ENCODE data around the gene LLGL1.

The LLGL1 gene

DNA sequence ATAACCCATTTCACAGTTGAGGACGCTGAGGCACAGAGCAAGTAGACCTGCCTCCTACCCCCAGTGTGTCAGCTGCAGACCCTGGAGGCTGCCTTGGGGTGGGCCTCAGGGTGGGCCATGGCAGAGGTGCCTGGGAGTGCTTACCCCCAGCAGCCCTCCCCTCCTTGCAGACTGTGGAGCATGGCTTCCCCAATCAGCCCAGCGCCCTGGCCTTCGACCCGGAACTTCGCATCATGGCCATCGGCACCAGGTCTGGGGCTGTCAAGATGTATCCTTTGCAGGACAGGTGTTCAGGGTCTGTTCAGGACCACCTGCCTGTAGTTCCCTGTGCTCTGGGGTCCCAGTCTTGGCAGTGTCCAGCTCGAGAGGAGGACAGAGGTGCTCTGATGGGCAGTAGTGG is 4.3 kb downstream of the LLGL1 start:
- no peak for DNase-seq (ENCODE audit: low spot score)

GRCh38 chr17:18230288-18231141 is 5.1 kb downstream of the LLGL1 start:
- DNase-seq (ENCODE audit: low spot score) = no peak

DNA sequence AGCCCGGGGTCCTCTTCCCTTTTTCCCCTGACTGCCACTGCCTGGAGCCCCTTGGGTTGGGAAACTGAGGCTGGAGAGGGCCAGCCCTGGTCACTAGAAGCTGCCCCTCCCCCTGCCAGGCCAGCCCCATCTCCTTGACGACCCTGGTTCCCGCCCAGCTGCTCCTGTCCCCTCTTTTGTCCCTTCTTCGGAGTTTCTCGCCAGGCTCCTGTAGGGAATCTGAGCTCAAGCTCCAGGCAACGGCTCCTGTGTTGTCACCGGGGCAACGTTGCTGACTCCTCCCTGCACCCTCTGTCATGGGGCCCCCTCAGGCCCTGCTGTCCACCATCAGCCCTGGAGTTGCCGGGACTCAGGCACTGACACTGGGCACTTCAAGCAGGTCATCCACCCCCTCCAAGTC is 5.7 kb downstream of the LLGL1 start:
- no peak for DNase-seq (ENCODE audit: low spot score)

DNA sequence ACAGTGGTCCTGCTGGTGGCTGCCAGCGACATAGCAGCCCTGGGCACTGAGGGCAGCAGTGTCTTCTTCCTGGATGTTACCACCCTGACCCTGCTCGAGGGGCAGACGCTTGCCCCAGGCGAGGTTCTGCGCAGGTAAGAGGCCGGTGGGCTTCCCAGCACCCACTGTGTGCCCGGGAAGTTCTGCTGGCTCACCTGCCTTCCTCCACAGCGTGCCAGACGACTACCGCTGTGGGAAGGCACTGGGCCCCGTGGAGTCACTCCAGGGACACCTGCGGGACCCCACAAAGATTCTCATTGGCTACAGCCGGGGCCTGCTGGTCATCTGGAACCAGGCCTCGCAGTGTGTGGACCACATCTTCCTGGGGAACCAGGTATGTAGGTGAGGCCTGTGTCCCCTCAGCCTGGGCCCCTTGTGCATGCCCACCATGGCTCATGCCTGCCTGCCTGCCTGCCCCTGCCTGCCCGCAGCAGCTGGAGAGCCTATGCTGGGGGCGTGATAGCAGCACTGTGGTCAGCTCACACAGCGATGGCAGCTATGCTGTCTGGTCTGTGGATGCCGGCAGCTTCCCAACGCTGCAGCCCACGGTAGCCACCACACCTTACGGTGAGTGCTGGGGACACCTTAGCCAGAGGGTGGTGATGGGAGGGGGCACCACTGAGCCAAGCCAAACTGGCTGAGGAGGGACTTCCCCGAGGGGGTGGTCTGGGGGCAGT is 8.5 kb downstream of the LLGL1 start:
- no peak for DNase-seq (ENCODE audit: low spot score)

DNA sequence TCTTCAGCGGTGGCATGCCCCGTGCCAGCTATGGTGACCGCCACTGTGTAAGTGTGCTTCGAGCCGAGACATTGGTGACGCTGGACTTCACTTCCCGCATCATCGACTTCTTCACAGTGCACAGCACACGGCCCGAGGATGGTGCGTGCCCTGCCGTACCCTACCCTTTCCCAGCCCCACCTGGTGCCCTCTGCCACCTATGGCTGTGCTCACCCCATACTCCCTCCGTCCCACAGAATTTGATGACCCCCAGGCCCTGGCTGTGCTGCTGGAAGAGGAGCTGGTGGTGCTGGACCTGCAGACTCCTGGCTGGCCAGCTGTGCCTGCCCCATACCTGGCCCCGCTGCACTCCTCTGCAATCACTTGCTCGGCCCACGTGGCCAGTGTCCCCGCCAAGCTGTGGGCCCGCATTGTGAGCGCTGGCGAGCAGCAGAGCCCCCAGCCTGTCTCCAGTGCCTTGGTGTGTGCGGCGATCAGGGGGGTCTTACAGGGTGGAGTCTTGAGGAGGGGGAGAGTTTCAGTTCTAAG is 9.5 kb downstream of the LLGL1 start:
- DNase-seq (ENCODE audit: low spot score) = no peak

GRCh38 chr17:18235743-18236256 is 10.4 kb downstream of the LLGL1 start:
- DNase-seq (ENCODE audit: low spot score) = no peak

- no peak for DNase-seq (ENCODE audit: low spot score)
Measured at GRCh38 chr17:18236494-18236893, 11.1 kb downstream of the LLGL1 start.

- DNase-seq (ENCODE audit: low spot score) = no peak
Measured at GRCh38 chr17:18237461-18237860, 12.0 kb downstream of the LLGL1 start.

- DNase-seq (ENCODE audit: low spot score) = no peak
Measured at GRCh38 chr17:18238299-18238698, 12.9 kb downstream of the LLGL1 start.

DNA sequence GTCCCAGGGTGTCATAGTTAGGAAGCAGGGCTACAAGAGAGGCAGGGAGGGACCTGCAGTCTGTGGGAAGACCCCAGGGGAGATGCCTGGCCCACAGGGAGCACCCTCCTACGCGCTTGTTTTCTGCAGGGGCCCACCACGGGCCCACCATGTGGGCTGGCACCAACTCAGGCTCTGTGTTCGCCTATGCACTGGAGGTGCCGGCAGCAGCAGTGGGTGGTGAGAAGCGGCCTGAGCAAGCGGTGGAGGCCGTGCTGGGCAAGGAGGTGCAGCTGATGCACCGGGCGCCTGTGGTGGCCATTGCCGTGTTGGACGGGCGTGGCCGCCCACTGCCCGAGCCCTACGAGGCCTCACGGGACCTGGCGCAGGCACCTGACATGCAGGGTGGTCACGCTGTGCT is 15.0 kb downstream of the LLGL1 start:
- no peak for DNase-seq (ENCODE audit: low spot score)

DNA sequence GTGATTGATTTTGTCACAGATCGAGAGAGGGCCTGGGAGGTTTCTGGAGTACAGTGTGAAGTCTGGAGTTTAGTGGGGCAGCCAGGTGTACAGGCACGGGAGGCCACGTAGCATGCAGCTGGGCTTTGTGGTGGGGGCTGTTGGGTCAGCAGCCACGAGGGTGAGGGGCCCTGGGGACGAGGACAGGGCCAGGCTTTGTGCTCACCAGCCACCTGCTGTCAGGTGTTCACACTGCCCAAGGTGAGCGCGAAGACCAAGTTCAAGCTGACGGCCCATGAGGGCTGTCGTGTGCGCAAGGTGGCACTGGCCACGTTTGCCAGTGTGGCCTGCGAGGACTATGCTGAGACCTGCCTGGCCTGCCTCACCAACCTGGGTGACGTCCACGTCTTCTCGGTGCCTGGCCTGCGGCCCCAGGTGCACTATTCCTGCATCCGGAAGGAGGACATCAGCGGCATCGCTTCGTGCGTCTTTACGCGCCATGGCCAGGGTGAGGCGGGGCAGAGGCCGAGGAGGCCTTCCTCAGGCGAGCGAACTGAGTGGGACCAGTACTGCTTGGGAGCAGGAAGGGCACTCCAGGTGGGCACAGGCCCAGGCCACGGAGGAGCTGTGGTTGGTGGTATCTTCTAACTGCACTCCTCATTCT is 15.9 kb downstream of the LLGL1 start:
- no peak for DNase-seq (ENCODE audit: low spot score)

GRCh38 chr17:18245038-18245776 is 19.8 kb downstream of the LLGL1 start:
- DNase-seq (ENCODE audit: low spot score) = no peak

GRCh38 chr17:18246109-18246725 is 20.8 kb downstream of the LLGL1 start:
- no peak for DNase-seq (ENCODE audit: low spot score)

GRCh38 chr17:18246880-18247612 is 21.6 kb downstream of the LLGL1 start:
- no peak for DNase-seq (ENCODE audit: low spot score)

GRCh38 chr17:18247613-18248001 is 22.2 kb downstream of the LLGL1 start:
- no peak for DNase-seq (ENCODE audit: low spot score)

DNA sequence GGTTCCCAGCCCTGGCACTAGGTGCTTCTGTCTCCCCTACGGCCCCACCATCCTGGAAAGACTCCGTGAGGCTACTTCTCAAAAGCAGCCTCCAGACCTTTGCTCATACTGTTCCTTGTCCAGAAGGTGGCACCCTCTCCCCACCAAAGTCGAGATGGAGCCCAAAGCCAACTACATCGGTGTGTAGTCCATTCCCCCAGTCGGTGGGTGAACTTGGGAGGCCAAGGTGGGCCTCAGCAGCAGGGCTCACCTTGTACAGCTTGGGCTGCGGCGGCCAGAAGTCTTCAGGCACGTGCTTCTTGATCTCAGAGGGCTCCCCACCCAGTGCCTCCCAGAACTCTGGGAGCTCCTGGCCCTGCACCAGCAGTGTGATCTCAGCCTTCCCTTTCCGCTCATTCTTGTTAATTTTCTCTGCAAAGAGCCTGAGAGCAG is 22.9 kb downstream of the LLGL1 start:
- peak; percentile 86 for DNase-seq (ENCODE audit: low spot score)

DNA sequence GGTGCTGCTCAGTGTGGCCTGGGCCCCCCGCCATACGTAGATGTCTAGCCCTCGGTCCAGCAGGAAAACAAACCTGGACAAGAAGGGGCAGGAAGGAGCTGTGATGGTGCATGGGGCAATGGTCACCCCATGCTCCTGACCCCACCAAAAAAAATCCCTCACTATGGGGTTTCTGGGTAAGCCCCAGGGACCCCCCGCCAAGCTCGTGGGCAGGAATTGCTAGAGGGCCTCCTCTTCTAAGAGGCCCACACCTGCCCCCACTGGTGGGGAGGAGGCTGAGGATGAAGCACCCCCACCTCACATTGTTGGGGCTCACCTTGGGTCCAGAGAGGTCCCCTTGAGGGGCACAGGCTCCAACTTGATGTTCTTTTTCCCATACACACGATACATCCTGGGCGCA is 23.4 kb downstream of the LLGL1 start:
- no peak for DNase-seq (ENCODE audit: low spot score)

GRCh38 chr17:18250259-18250658 is 24.8 kb downstream of the LLGL1 start:
- DNase-seq (ENCODE audit: low spot score) = no peak

DNA sequence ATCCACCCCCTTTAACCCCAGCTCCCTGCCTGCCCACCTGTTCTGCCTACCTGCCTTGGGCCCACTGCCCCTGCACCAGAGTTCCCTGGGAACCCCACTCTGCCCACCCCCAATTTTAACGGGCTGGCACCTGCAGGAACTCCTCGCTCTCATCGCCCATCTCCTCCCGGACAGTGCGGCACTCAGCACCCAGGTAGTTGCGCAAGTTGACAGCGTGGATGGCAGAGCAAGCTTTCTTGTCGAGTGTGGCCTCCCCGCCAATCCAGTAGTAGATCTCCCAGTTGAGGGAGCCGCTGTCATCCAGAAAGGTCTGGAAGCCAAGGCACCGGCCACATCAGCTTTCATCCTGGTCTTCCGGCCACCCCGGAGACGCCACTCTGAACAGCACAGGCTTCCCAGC is 25.3 kb downstream of the LLGL1 start:
- no peak for DNase-seq (ENCODE audit: low spot score)

DNA sequence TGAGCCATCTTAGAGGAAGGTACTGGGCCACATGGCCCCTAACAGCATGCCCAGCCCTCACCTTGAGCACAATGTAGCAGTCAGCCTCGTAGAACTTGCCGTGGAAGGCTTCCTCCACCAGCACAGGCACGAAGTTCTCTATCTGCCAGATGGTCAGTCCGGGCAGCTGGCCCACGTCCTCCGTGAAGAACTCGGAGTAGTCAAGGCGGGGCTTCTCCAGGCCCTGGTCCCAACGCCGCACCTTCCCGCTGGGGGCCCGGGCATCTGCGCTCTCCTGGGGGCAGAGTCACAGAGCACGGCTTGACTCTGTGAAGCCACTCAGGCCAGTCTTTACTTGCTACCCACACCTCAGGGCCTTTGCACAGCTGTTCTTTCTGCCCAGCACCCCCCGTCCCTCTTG is 25.8 kb downstream of the LLGL1 start:
- peak; percentile 56 for DNase-seq (ENCODE audit: low spot score)

- no peak for DNase-seq (ENCODE audit: low spot score)
Measured at GRCh38 chr17:18252160-18252559, 26.7 kb downstream of the LLGL1 start.
